HepG2 (cell line): ENCODE measurements around the gene FKBP1B. TPM values are rescaled to one million over a fixed set of nuclear protein-coding genes. Genes with fewer than 3 reads are reported as not detected.

ENCODE experiments used
- ARNT ChIP-seq: fragments of 450-650 bp; IDR thresholded peaks from 2 replicates; pipeline ENCODE4 v1.6.1; 2017
- ATF6 ChIP-seq: sonication (generic); formaldehyde crosslinking; conservative IDR thresholded peaks from 2 replicates; pipeline ENCODE4 v1.4.0; 2020; ENCODE audit warnings: missing genetic modification reagents
- BHLHE40 ChIP-seq: IDR thresholded peaks from 2 replicates; pipeline ENCODE4 v1.6.1; 2011; ENCODE audit warnings: low read length, improper control_type of control experiment
- CEBPB ChIP-seq: IDR thresholded peaks from 2 replicates; pipeline ENCODE4 v1.6.1; 2011; ENCODE audit warnings: low read depth, low read length, improper control_type of control experiment, borderline replicate concordance
- E2F1 ChIP-seq: sonication (generic); formaldehyde crosslinking; IDR thresholded peaks from 2 replicates; pipeline ENCODE4 v1.5.0; 2020; ENCODE audit warnings: missing genetic modification reagents
- FOSL2 ChIP-seq: sonication (generic); formaldehyde crosslinking; IDR thresholded peaks from 2 replicates; pipeline ENCODE4 v1.4.0; 2020; ENCODE audit warnings: missing genetic modification reagents
- FOXO1 ChIP-seq: sonication (generic); formaldehyde crosslinking; IDR thresholded peaks from 2 replicates; pipeline ENCODE4 v1.4.0; 2020; ENCODE audit warnings: missing genetic modification reagents
- FOXP4 ChIP-seq: sonication (generic); formaldehyde crosslinking; IDR thresholded peaks from 2 replicates; pipeline ENCODE4 v1.4.0; 2020; ENCODE audit warnings: missing genetic modification reagents
- GATAD2A ChIP-seq: IDR thresholded peaks from 2 replicates; pipeline ENCODE4 v1.6.1; 2016
- HDAC1 ChIP-seq: sonication (generic); formaldehyde crosslinking; IDR thresholded peaks from 2 replicates; pipeline ENCODE4 v1.5.1; 2020; ENCODE audit warnings: mild to moderate bottlenecking, missing genetic modification reagents
- HHEX ChIP-seq: IDR thresholded peaks from 2 replicates; pipeline ENCODE4 v1.6.1; 2016; ENCODE audit warnings: control low read depth
- KLF12 ChIP-seq: sonication (generic); formaldehyde crosslinking; IDR thresholded peaks from 2 replicates; pipeline ENCODE4 v1.4.0; 2020; ENCODE audit warnings: missing genetic modification reagents, borderline replicate concordance
- MEF2D ChIP-seq: sonication (generic); formaldehyde crosslinking; IDR thresholded peaks from 2 replicates; pipeline ENCODE4 v1.5.1; 2020; ENCODE audit warnings: mild to moderate bottlenecking, missing genetic modification reagents
- NFE2L2 ChIP-seq: fragments of 150-350 bp; IDR thresholded peaks from 2 replicates; pipeline ENCODE4 v1.6.1; 2014; ENCODE audit warnings: low read length
- NR2F2 ChIP-seq: IDR thresholded peaks from 2 replicates; pipeline ENCODE4 v1.6.1; 2012; ENCODE audit warnings: low read depth, inconsistent platforms, borderline replicate concordance
- NR2F6 ChIP-seq, 2 experiments: IDR thresholded peaks; 2 replicates each; pipeline ENCODE4 v1.6.1; 2016; ENCODE audit warnings: antibody characterized with exemption in 1 of 2, mild to moderate bottlenecking in 1 of 2
- RBFOX2 ChIP-seq: fragments of 200-400 bp; formaldehyde crosslinking; IDR thresholded peaks from 2 replicates; pipeline ENCODE4 v1.6.1; 2017; ENCODE audit warnings: low read depth, mild to moderate bottlenecking, low read length
- RBM39 ChIP-seq: fragments of 200-400 bp; formaldehyde crosslinking; IDR thresholded peaks from one replicate; pipeline ENCODE4 v1.6.1; 2018; ENCODE audit warnings: antibody characterized with exemption, mild to moderate bottlenecking, low read depth, low read length; ENCODE audit not compliant: poor library complexity, severe bottlenecking
- SALL1 ChIP-seq: sonication (generic); formaldehyde crosslinking; IDR thresholded peaks from 2 replicates; pipeline ENCODE4 v1.8.0; 2022; ENCODE audit warnings: mild to moderate bottlenecking, missing genetic modification reagents
- SKI ChIP-seq: fragments of 450-650 bp; IDR thresholded peaks from one replicate; pipeline ENCODE4 v1.6.1; 2018; ENCODE audit warnings: mild to moderate bottlenecking; ENCODE audit not compliant: partially characterized antibody
- SOX13 ChIP-seq, 3 experiments: fragments of 450-650 bp in 1 of 3; sonication (generic) in 1 of 3; formaldehyde crosslinking in 1 of 3; IDR thresholded peaks in 2 of 3; conservative IDR thresholded peaks in 1 of 3; 2 replicates each; pipeline versions ENCODE4 v1.5.0 to v1.6.1; 2016 to 2020; ENCODE audit warnings: antibody characterized with exemption in 1 of 3, mild to moderate bottlenecking in 1 of 3, missing compliant biosample characterization in 1 of 3, missing genetic modification reagents in 1 of 3, moderate library complexity in 1 of 3
- SOX6 ChIP-seq, 2 experiments: fragments of 450-650 bp in 1 of 2; sonication (generic) in 1 of 2; formaldehyde crosslinking in 1 of 2; IDR thresholded peaks; 2 replicates each; pipeline versions ENCODE4 v1.4.0 to v1.6.1; 2017 to 2020; ENCODE audit warnings: antibody characterized with exemption in 1 of 2, mild to moderate bottlenecking in 1 of 2, missing genetic modification reagents in 1 of 2
- THAP7 ChIP-seq: sonication (generic); formaldehyde crosslinking; IDR thresholded peaks from 2 replicates; pipeline ENCODE4 v1.8.1; 2023; ENCODE audit warnings: mild to moderate bottlenecking, missing genetic modification reagents
- ZFP82 ChIP-seq: sonication (generic); formaldehyde crosslinking; IDR thresholded peaks from 2 replicates; pipeline ENCODE4 v1.5.1; 2020; ENCODE audit warnings: mild to moderate bottlenecking, missing genetic modification reagents, borderline replicate concordance
- ZNF569 ChIP-seq: sonication (generic); formaldehyde crosslinking; IDR thresholded peaks from 2 replicates; pipeline ENCODE4 v1.5.0; 2020; ENCODE audit warnings: mild to moderate bottlenecking, missing genetic modification reagents, moderate library complexity, borderline replicate concordance
- polyA plus RNA-seq, 8 experiments: library from polyadenylated mRNA; depleted of rRNA in 3 of 8; stranded (reverse) in 7 of 8; unstranded in 1 of 8; fragments of >200 nt; fragmentation: Illumina TruSeq in 4 of 8; extraction: Trizol in 4 of 8; gene quantifications; 2 replicates each; pipeline versions ENCODE4 v1.2.1 to v1.2.3, GENCODE V29; 2011 to 2016; ENCODE audit warnings: low read depth in 4 of 8, missing spikeins in 1 of 8, mixed read lengths in 1 of 8; ENCODE audit not compliant: insufficient read depth in 1 of 8
- total RNA-seq, 5 experiments: library from RNA; depleted of rRNA; stranded (reverse); fragments of >200 nt; fragmentation: Illumina TruSeq; extraction: Trizol; gene quantifications; 2 replicates each; pipeline ENCODE4 v1.2.3, GENCODE V29; 2016; ENCODE audit warnings: low read depth in 1 of 5

FKBP1B gene
- total and polyA plus RNA-seq, 2 of the 13 experiments (the other 11 are each of a cell fraction or from before 2014, with no cell fraction given): 35.2 to 96.3 TPM

- no peak for TF ChIP-seq KLF12 (CRISPR knock-in tag)
- peak; percentile 61; the same call in 1 of the 2 replicates for TF ChIP-seq MEF2D (CRISPR knock-in tag)
- TF ChIP-seq NR2F2: peak; percentile 56
- TF ChIP-seq BHLHE40: peak; percentile 12; the same call in 1 of the 2 replicates
- peak; percentile 18; the same call in 1 of the 2 replicates for TF ChIP-seq CEBPB
- TF ChIP-seq SKI: peak; percentile 19
- peak; percentile 88 for TF ChIP-seq FOXP4
- peak; percentile 80 for TF ChIP-seq NR2F6 (IDR thresholded peaks at IDR 0.05)
- peak; percentile 25; the same call in 1 of the 2 replicates for TF ChIP-seq NR2F6 (CRISPR knock-in tag; IDR thresholded peaks at IDR 0.05)
- 0 out of 2 replicates have a peak, but pooled peaks have one; percentile 26 for TF ChIP-seq HHEX (CRISPR knock-in tag)
- peak; percentile 70; the same call in 1 of the 2 replicates for TF ChIP-seq GATAD2A (CRISPR knock-in tag)
- no peak for TF ChIP-seq THAP7
- TF ChIP-seq ZNF569 (CRISPR knock-in tag): no peak
- TF ChIP-seq ZFP82 (CRISPR knock-in tag): peak; percentile 13; the same call in 1 of the 2 replicates
- no peak for TF ChIP-seq RBFOX2
- no peak for TF ChIP-seq RBM39
- TF ChIP-seq SALL1 (CRISPR knock-in tag): peak; percentile 40; the same call in 1 of the 2 replicates
- 0 out of 2 replicates have a peak, but pooled peaks have one; percentile 15 for TF ChIP-seq HDAC1 (CRISPR knock-in tag)
- 0 out of 2 replicates have a peak, but pooled peaks have one; percentile 18 for TF ChIP-seq FOSL2
- TF ChIP-seq FOXO1 (CRISPR knock-in tag): peak; percentile 23; the same call in 1 of the 2 replicates
- no peak for TF ChIP-seq ATF6 (CRISPR knock-in tag)
- 0 out of 2 replicates have a peak, but pooled peaks have one; percentile 27 for TF ChIP-seq NFE2L2
- TF ChIP-seq SOX6 (IDR thresholded peaks at IDR 0.05): no peak
- peak; percentile 85 for TF ChIP-seq SOX6 (CRISPR knock-in tag; IDR thresholded peaks at IDR 0.05)
- no peak for TF ChIP-seq SOX13 (IDR thresholded peaks at IDR 0.05)
- TF ChIP-seq SOX13 (CRISPR knock-in tag; conservative IDR thresholded peaks at IDR 0.05 in 1 of 2, IDR thresholded peaks at IDR 0.05 in 1 of 2): peak in 1 of 2 experiments; percentile 51; a peak in 1 of 4 replicates
- TF ChIP-seq ARNT: no peak
- no peak for TF ChIP-seq E2F1 (CRISPR knock-in tag)
Measured at GRCh38 chr2:24052951-24053350, 3.4 kb downstream of the FKBP1B start (continued).
